GM19035 (cell line): ENCODE results near the gene CHCHD6.

Experiments used
- ATAC-seq: cut with Tn5 transposase; IDR thresholded peaks from one replicate; pipeline ENCODE4 v1.9.1; 2021; ENCODE audit not compliant: unreplicated experiment

The CHCHD6 gene

GRCh38 chr3:126703512-126704493 is at the start of gene CHCHD6:
Gene CHCHD6 (plus strand): TSS chr3:126704240. CDS start chr3:126704313, 73 bp downstream.
- peak; percentile 97 for ATAC-seq

DNA sequence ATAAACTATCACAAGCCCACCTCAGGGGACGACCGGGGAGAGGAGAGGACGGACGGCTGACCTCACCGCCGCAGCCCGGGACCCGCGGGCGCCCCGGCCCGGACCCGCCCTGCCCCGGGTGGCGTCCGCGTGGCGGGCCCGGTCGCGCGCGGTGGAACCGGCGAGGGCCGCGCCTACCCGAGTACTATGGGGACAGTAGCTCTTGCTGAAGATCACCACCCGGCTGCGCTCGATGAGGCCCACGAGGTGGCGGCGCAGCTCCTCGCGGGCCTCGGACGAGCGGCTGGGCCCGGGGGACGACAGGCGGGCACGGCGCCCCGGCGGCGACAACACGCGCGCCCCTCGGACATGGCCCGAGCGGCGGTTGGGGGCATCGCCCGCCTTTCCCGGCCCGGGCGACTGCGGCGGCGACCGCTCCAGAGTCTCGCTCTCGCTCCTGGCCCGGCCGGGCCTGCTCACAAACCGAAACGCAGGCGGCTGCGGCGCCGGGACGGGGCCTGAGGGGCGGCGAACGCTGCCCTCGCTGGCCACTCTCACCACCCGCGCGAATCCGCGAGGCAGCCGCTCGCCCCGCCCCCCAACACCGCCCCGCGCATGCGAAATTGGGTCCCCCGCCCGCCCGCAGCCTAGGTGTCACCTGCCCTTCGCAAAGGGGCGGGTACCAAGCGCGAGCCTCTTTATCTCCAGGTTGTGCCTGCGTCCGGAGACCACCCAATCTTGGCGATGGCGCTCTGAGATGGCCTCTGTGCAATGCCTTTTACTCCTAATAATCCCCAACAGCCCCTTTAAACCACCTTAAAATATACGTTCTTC is 49.3 kb upstream of the CHCHD6 start, which contains the start of gene TXNRD3:
Gene TXNRD3, minus strand, starts transcription at position 554 of the 813 bp plus-strand sequence.
- ATAC-seq, result no peak

DNA sequence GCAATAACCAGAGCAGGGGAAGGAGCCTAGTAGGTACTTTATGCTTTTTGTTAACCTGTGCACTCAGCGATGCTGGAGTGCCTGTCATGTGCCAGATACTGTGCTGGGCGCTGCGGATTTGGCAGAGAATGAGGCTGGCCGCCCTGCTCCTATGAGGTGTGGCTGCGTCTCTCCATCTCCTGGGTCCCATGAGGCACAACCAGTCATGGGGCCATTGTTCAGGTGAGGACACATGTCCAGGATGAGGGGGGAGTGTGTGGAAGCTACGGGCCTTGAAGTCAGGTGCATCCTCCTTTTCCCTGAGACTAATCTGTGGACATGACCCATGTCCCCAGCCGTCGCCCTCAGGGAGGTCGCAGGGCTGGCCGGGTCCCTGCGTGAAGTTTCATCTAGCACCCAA is 48.2 kb upstream of the CHCHD6 start:
- ATAC-seq, result no peak

DNA sequence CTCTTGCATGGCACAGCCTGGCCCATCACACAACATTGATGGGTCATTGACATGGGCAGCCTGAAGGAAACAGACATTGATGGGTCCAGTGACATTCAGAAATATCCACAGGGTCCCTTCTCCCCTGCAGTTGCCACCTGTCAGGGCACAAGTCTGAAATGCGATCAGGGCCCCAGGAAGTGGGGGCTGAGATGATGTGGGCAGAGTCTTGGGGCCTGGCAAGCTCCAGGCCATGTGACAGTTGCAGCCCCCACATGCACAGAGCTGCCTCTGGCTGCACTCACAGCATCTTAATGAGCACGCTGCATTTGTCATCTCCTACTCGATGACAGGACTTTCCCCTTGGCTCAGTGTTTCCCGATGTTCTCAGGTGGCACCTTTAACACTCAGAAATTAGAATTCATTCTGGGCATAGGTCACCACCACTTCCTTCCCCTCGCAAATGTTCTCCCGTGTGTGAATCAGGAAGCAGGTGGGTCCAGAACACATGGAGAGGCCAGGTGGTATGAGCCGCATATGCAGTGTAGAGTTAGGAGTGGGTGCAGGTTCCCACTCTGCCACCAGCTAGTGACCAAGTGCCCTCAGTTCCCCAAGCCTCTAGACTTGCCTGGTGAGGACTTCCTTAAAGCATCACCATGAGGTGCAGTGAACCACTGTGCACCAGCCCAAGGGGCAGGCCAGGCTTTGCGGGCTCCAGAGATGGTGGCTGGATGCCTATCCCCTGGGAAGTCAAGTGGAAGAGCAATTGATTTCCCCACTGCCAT is 47.5 kb upstream of the CHCHD6 start:
- ATAC-seq, result no peak

DNA sequence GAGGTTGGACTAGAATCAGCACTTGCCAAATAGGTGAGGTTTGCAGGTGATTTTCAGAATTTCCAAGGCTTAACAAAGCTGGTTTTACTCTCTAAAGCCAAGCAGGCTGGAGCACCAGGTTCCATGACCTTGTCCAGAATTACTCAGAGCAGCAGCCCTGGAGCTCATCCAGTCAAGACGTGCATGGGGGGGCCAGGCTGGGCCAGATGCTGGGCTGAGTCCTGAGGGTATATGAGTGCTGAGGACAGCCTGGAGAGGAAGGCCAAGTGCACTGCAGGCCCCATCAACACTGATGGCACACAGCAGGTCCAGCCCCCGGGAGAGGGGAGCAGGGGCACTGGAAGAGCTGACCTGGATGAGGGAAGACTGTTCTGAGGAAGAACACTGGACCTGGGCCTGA is 46.1 kb upstream of the CHCHD6 start:
- ATAC-seq, result no peak

DNA sequence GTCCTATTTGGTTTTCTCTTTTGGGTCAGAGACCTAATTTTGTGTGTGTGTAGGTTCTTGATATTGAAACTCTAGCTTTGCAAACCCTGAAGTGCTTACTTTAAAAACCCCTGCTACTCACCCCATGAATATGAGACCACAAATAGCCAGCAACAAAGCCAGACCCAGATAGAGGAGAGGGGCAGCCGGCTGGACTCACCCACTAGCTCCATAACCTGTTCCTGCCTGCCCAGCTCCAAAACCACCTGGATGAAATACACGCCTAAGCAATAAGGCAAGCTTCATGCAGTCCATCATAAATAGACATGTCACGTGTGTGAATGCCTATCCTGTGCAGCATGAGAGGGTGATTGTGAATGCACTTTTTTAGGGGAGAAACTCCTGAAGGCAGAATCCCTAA is 45.5 kb upstream of the CHCHD6 start:
- no peak for ATAC-seq

GRCh38 chr3:126659915-126660886 is 43.8 kb upstream of the CHCHD6 start:
- ATAC-seq, result no peak

- ATAC-seq, result no peak
Measured at GRCh38 chr3:126661532-126662364, 42.3 kb upstream of the CHCHD6 start.

GRCh38 chr3:126663257-126663656 is 40.8 kb upstream of the CHCHD6 start:
- ATAC-seq, result no peak

DNA sequence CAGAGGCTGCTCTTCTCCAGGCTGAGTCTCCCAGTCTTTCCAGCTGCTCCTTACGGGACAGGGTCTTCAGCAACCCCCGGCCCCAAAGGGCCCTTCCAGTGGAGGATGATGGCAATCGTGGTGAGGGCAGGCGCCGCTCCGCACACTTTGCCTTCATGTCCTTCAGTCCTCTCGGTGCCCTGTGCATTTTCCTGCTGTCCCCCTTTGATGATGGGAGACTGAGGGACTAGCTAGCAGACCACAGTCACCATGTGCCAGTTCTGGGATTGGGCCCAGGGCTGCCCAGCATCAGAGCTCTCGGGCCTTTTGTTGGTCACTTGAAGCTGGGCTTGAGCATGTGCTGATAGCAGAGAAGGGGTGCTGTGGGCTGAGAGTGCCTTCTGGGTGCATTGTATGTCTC is 40.3 kb upstream of the CHCHD6 start:
- ATAC-seq, result no peak

DNA sequence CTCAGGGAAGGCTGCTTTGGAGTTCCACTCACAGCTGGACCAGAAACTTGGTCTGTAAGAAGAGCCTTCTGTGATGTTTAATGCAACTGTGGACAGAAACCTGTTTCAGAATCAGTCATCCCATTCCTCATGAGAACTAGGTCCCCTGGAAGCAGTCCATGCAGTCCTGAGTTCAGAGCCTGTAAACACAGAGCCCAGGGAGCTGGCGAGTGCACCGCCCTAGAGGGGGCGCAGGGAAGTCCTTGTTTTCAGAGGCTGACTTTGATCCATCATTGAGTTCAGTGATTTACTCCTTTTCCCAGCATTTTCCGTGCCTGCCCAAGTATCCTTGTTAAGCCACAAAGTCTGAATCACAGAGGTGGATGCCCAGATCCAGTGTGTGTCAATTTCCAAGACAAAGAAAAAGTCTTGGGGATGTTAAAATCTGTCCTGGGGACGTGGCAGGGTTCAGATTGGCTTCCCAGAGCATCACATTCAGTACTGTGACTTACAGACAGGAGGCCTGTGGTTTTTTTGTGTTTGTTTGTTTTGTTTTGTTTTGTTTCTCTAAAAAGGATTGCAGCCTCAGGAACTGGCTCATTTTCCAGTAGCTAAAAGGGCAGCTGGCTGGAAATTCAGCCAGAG is 39.3 kb upstream of the CHCHD6 start:
- no peak for ATAC-seq

DNA sequence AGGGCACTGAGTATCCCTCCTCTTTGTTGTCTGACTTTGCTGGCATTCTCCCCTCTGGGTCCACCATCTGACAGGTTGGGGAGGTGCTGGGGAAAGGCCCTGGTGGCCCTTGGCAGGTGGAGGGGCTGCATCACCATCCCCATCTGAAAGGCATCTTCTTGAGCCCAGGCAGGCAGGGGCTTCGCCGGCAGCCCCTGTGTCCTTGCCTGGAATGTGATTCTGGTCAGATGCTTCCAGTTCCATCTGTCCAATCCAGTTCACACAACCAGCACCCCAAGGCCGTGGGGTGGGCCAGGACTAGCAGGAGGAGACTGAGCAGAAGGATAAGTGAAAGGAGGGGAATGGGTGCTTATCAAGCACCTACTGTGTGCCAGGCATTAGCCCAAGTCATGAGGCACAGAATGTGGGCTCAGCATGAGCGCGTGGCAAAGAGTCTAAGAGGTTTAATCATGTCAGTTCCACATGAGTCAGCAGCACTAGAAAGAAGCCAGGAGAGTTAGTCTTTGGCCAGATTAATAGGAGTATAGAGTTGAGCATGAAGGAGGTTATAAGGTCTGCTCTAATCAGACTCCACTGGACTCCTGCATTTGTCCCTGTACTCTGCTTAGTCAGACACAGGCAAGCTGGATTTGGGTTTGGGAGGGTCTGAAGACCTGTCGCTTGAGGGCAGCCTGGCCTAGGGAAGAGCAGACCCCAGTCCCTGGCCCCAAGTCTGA is 38.7 kb upstream of the CHCHD6 start:
- ATAC-seq, result no peak

GRCh38 chr3:126665959-126666657 is 37.9 kb upstream of the CHCHD6 start:
- ATAC-seq, result no peak

DNA sequence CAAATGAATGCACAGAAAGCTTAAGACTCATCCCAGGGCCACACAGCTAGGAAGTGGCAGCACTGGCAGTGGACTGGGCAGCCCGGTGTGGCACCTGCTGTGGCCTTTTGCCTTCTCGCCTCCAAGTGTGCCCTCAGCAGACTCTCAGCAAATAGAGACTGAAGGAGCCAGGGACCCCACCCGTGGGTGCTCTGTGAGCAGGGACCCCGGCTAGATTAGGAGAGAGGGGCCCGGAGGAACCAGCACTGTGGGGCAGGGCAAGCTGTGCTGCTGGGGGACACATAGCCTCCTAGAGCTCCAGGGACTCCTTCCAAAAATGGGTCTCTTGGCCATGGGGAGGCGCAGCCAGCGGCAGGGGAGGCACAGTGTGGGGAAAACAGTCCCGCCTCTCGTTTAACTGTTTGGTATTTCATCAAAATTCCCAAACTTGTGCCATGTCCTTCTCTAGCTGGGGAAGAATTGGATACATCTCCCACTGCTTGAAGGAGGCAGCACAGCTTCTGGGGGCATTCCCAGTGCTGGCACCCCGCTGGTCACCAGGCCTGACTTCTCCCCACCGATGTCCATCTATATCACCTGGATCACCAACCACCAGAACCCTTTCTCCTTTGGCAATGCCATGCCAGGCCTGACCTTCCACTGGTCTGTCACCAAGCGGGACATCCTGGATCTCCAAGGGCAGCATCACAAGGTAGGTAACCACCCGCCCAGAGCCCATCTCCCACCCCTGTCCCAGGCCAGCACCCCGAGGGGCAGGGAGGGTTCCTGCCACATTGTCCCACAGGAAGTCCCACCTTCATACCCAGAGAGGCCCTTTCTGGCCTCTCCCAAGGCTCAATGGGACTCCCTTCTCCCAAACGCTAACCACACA is 37.1 kb upstream of the CHCHD6 start:
- no peak for ATAC-seq

DNA sequence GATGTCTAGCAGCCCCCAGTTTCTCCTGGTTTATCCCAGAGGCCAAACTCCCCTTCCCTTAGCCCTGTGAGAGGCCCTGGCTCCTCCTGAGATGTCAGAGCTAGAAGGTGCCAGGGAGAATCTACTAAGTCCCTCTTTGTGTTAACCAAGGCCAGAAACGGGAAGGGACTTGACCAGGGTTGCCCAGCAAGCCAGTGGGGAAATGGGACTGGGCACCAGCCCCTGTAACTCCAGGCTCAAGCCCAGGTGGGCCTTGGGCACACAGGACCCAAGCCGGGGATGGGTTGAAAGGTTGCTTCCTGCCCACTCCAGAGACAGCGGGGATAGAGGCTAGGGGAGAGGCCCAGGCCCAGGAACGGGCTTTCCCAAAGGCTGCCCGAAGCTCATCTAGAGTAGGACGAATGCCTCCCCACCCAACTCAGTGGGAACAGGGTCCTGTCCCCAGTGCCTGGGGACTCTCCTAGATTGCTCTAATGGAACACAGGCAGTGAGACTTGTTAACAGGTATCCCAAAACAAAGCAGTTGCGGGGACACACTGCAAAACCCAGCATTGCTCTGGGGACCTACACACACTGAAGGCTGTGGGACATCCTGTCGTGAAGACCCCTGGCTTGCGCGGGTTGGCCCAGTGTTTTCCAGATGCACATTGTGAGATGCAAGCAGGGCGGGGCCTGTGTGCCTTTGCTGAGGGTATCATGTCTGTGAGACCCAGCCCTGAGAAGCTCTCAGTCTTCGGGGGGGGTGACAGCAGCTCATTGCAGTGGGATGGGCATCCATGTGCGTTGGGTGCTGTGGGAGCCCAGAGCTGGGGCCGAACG is 36.2 kb upstream of the CHCHD6 start:
- ATAC-seq, result no peak
